HG02981 (cell line): ENCODE measurements around the gene PPM1E.

Experiments
- ATAC-seq: cut with Tn5 transposase; IDR thresholded peaks from one replicate; pipeline ENCODE4 v1.9.1; 2021; ENCODE audit warnings: mild to moderate bottlenecking, moderate library complexity; ENCODE audit not compliant: unreplicated experiment

PPM1E gene

GRCh38 chr17:59030811-59031210, 275.2 kb downstream of the PPM1E start:
- no peak for ATAC-seq
